ENCODE data around the gene MIGA2. TPM values are rescaled to one million over a fixed set of nuclear protein-coding genes. Genes with fewer than 3 reads are reported as not detected.

The MIGA2 gene
- total RNA-seq, 1 donor from 2014 or later = 10.8 TPM

- no peaks in the 10 kb centered on the region for H3K9me3 ChIP-seq (ENCODE audit: low read depth)
- peak overlapping the region; percentile 68 for H3K27ac ChIP-seq
- H3K79me2 ChIP-seq (ENCODE audit: low read depth) = no peaks in the 10 kb centered on the region
- no peaks in the 10 kb centered on the region for H3K27me3 ChIP-seq
- H2AFZ ChIP-seq (replicated peaks) = no peak overlapping the region
- no peak overlapping the region for H3K4me2 ChIP-seq
- Mint-ChIP-seq H3K4me1 (peaks cover 2% of the 10 kb centered on the region), H3K27ac (peak overlapping the region; percentile 50), H3K4me3 (no peak overlapping the region), H3K9me3 (no peaks in the 10 kb centered on the region), H3K27me3 (ENCODE audit: insufficient read depth, low read depth) (peaks cover 9% of the 10 kb centered on the region), H3K36me3 (peaks cover 32% of the 10 kb centered on the region)
- no peak overlapping the region for H3K4me3 ChIP-seq
- H3K9ac ChIP-seq = no peak overlapping the region
- H3K4me1 ChIP-seq = no peaks in the 10 kb centered on the region
- H3F3A ChIP-seq (ENCODE audit: low read depth) = peaks cover 21% of the 10 kb centered on the region
- H4K20me1 ChIP-seq (ENCODE audit: low read depth) = peaks cover 12% of the 10 kb centered on the region
- no peak for DNase-seq (ENCODE audit: low spot score)
- no peak for TF ChIP-seq EZH2 (IDR thresholded peaks at IDR 0.05)
- no peak for TF ChIP-seq CTCF (IDR thresholded peaks at IDR 0.05)
- no peak for TF ChIP-seq EZH2phosphoT487 (IDR thresholded peaks at IDR 0.05)
- H3K36me3 ChIP-seq = no peaks in the 10 kb centered on the region
Measured at GRCh38 chr9:129005336-129005997, 31.0 kb upstream of the MIGA2 start.

- peak overlapping the region; percentile 38 for H3K4me3 Mint-ChIP-seq
- peak; percentile 86 for DNase-seq (ENCODE audit: low spot score)
- no peak overlapping the region for H3K4me2 ChIP-seq
- no peaks in the 10 kb centered on the region for H3K4me1 ChIP-seq
- peaks cover 7% of the 10 kb centered on the region for H3K27me3 Mint-ChIP-seq (ENCODE audit: insufficient read depth, low read depth)
- H4K20me1 ChIP-seq (ENCODE audit: low read depth) = peaks cover 13% of the 10 kb centered on the region
- TF ChIP-seq CTCF (IDR thresholded peaks at IDR 0.05) (peak; percentile 91), EZH2phosphoT487 (IDR thresholded peaks at IDR 0.05) (no peak), EZH2 (IDR thresholded peaks at IDR 0.05) (no peak)
- H3K4me1 Mint-ChIP-seq = peaks cover 2% of the 10 kb centered on the region
- H3K27me3 ChIP-seq = no peaks in the 10 kb centered on the region
- no peak overlapping the region for H2AFZ ChIP-seq (replicated peaks)
- no peak overlapping the region for H3K9ac ChIP-seq
- no peak overlapping the region for H3K4me3 ChIP-seq
- H3K27ac Mint-ChIP-seq = peak overlapping the region; percentile 81
- H3K79me2 ChIP-seq (ENCODE audit: low read depth) = no peaks in the 10 kb centered on the region
- peaks cover 21% of the 10 kb centered on the region for H3F3A ChIP-seq (ENCODE audit: low read depth)
- H3K9me3 Mint-ChIP-seq = no peaks in the 10 kb centered on the region
- peak overlapping the region; percentile 68 for H3K27ac ChIP-seq
- H3K9me3 ChIP-seq (ENCODE audit: low read depth) = no peaks in the 10 kb centered on the region
- peaks cover 28% of the 10 kb centered on the region for H3K36me3 Mint-ChIP-seq
- H3K36me3 ChIP-seq = no peaks in the 10 kb centered on the region
Measured at GRCh38 chr9:129006328-129007034, 29.9 kb upstream of the MIGA2 start.

GRCh38 chr9:129007035-129007765 is 29.2 kb upstream of the MIGA2 start:
- Histone ChIP-seq H3K4me3 (no peak overlapping the region), H2AFZ (replicated peaks) (no peak overlapping the region), H3F3A (ENCODE audit: low read depth) (peaks cover 21% of the 10 kb centered on the region), H3K79me2 (ENCODE audit: low read depth) (no peaks in the 10 kb centered on the region), H3K9ac (no peak overlapping the region), H3K36me3 (no peaks in the 10 kb centered on the region), H3K4me2 (no peak overlapping the region), H3K4me1 (no peaks in the 10 kb centered on the region), H3K27me3 (no peaks in the 10 kb centered on the region), H3K27ac (no peak overlapping the region), H3K9me3 (ENCODE audit: low read depth) (no peaks in the 10 kb centered on the region), H4K20me1 (ENCODE audit: low read depth) (peaks cover 20% of the 10 kb centered on the region)
- no peak for DNase-seq (ENCODE audit: low spot score)
- Mint-ChIP-seq H3K4me3 (no peak overlapping the region), H3K36me3 (peaks cover 25% of the 10 kb centered on the region), H3K27ac (peak overlapping the region; percentile 7), H3K9me3 (no peaks in the 10 kb centered on the region), H3K27me3 (ENCODE audit: insufficient read depth, low read depth) (peaks cover 6% of the 10 kb centered on the region), H3K4me1 (peaks cover 4% of the 10 kb centered on the region)
- TF ChIP-seq EZH2phosphoT487 (IDR thresholded peaks at IDR 0.05) = no peak
- TF ChIP-seq EZH2 (IDR thresholded peaks at IDR 0.05) = no peak
- TF ChIP-seq CTCF (IDR thresholded peaks at IDR 0.05) = no peak
